Measurements from ENCODE around the gene OPA1. TPM values are rescaled to one million over a fixed set of nuclear protein-coding genes. Genes with fewer than 3 reads are reported as not detected.

OPA1 gene
- total and polyA plus RNA-seq, 2 of the 13 experiments (the other 11 are each of a cell fraction or from before 2014, with no cell fraction given) = 26.7 to 78.5 TPM

DNA sequence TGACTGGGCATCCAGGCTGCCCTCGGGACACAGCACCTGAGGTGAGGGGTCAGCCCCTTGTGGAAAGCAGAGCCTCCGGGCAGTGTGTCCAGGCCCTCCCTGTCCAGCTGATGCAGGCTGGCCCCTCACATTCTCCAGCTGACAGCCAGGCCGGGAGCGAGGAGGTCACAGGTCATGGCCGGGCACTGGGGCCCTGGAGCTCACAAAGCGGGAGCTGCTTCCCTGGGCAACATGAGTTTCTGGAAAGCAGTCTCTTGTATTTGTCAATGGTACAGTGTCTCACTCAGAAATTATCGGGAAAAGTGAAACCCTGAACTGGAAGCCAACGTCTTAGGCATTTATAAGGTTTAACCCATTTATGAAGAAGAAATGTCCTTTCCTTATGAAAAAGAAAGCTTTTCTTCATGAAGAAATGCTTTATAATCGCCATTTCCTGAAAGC lies 118.5 kb downstream of the OPA1 start (continued):
- TF ChIP-seq ZXDC (CRISPR knock-in tag; IDR thresholded peaks at IDR 0.05) (no peak), ZNF501 (CRISPR knock-in tag; IDR thresholded peaks at IDR 0.05) (no peak), ZNF768 (CRISPR knock-in tag; IDR thresholded peaks at IDR 0.05) (peak; percentile 58; the same call in 1 of the 2 replicates), PHF8 (CRISPR knock-in tag; IDR thresholded peaks at IDR 0.05) (0 out of 2 replicates have a peak, but pooled peaks have one; percentile 35), ZNF674 (CRISPR knock-in tag; IDR thresholded peaks at IDR 0.05; ENCODE audit: low read depth) (no peak), SP140L (CRISPR knock-in tag; IDR thresholded peaks at IDR 0.05; ENCODE audit: borderline replicate concordance) (no peak), ZNF605 (CRISPR knock-in tag; IDR thresholded peaks at IDR 0.05) (no peak), POLR2A (IDR thresholded peaks at IDR 0.05; ENCODE audit: insufficient read depth in 1 of 2, low read depth in 2 of 2, low read length in 2 of 2) (peak in 1 of 2 experiments; percentile 67; a peak in 2 of 4 replicates), PITX1 (CRISPR knock-in tag; IDR thresholded peaks at IDR 0.05) (no peak), ZFP62 (CRISPR knock-in tag; IDR thresholded peaks at IDR 0.05) (no peak), ZNF335 (CRISPR knock-in tag; IDR thresholded peaks at IDR 0.05) (no peak), TCF12 (IDR thresholded peaks at IDR 0.05) (no peak), TCF12 (CRISPR knock-in tag; IDR thresholded peaks at IDR 0.05) (no peak; the same call in 1 of the 2 replicates), ATM (IDR thresholded peaks at IDR 0.05; ENCODE audit: borderline replicate concordance) (no peak), ZSCAN30 (CRISPR knock-in tag; IDR thresholded peaks at IDR 0.05) (no peak), PHF5A (CRISPR knock-in tag; IDR thresholded peaks at IDR 0.05; ENCODE audit: low read depth, unreplicated experiment) (no peak), ZNF629 (CRISPR knock-in tag; conservative IDR thresholded peaks at IDR 0.05) (0 out of 2 replicates have a peak, but pooled peaks have one; percentile 24)
- TF ChIP-seq, protein P1, sequence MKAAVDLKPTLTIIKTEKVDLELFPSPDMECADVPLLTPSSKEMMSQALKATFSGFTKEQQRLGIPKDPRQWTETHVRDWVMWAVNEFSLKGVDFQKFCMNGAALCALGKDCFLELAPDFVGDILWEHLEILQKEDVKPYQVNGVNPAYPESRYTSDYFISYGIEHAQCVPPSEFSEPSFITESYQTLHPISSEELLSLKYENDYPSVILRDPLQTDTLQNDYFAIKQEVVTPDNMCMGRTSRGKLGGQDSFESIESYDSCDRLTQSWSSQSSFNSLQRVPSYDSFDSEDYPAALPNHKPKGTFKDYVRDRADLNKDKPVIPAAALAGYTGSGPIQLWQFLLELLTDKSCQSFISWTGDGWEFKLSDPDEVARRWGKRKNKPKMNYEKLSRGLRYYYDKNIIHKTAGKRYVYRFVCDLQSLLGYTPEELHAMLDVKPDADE (CRISPR knock-in tag; IDR thresholded peaks at IDR 0.05) = no peak
- TF ChIP-seq, protein P2, sequence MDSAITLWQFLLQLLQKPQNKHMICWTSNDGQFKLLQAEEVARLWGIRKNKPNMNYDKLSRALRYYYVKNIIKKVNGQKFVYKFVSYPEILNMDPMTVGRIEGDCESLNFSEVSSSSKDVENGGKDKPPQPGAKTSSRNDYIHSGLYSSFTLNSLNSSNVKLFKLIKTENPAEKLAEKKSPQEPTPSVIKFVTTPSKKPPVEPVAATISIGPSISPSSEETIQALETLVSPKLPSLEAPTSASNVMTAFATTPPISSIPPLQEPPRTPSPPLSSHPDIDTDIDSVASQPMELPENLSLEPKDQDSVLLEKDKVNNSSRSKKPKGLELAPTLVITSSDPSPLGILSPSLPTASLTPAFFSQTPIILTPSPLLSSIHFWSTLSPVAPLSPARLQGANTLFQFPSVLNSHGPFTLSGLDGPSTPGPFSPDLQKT (CRISPR knock-in tag; IDR thresholded peaks at IDR 0.05; ENCODE audit: borderline replicate concordance) = no peak
- TF ChIP-seq, protein P3, sequence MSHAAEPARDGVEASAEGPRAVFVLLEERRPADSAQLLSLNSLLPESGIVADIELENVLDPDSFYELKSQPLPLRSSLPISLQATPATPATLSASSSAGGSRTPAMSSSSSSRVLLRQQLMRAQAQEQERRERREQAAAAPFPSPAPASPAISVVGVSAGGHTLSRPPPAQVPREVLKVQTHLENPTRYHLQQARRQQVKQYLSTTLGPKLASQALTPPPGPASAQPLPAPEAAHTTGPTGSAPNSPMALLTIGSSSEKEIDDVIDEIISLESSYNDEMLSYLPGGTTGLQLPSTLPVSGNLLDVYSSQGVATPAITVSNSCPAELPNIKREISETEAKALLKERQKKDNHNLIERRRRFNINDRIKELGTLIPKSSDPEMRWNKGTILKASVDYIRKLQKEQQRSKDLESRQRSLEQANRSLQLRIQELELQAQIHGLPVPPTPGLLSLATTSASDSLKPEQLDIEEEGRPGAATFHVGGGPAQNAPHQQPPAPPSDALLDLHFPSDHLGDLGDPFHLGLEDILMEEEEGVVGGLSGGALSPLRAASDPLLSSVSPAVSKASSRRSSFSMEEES (CRISPR knock-in tag; IDR thresholded peaks at IDR 0.05) = peak; percentile 76
- TF ChIP-seq, protein P4, sequence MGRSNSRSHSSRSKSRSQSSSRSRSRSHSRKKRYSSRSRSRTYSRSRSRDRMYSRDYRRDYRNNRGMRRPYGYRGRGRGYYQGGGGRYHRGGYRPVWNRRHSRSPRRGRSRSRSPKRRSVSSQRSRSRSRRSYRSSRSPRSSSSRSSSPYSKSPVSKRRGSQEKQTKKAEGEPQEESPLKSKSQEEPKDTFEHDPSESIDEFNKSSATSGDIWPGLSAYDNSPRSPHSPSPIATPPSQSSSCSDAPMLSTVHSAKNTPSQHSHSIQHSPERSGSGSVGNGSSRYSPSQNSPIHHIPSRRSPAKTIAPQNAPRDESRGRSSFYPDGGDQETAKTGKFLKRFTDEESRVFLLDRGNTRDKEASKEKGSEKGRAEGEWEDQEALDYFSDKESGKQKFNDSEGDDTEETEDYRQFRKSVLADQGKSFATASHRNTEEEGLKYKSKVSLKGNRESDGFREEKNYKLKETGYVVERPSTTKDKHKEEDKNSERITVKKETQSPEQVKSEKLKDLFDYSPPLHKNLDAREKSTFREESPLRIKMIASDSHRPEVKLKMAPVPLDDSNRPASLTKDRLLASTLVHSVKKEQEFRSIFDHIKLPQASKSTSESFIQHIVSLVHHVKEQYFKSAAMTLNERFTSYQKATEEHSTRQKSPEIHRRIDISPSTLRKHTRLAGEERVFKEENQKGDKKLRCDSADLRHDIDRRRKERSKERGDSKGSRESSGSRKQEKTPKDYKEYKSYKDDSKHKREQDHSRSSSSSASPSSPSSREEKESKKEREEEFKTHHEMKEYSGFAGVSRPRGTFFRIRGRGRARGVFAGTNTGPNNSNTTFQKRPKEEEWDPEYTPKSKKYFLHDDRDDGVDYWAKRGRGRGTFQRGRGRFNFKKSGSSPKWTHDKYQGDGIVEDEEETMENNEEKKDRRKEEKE (IDR thresholded peaks at IDR 0.05) = no peak
